HUES64 (cell line): ENCODE results near the gene MTREX. TPM values are rescaled to one million over a fixed set of nuclear protein-coding genes. Genes with fewer than 3 reads are reported as not detected.

ENCODE experiments used
- H3K27ac ChIP-seq: 2 replicates; pipeline ENCODE4 v1.7.0; 2013; ENCODE audit warnings: low read depth, low read length, inconsistent platforms
- H3K27me3 ChIP-seq: 2 replicates; pipeline ENCODE4 v1.6.1; 2013; ENCODE audit warnings: mild to moderate bottlenecking, low read length; ENCODE audit not compliant: insufficient read depth
- H3K36me3 ChIP-seq: 2 replicates; pipeline ENCODE4 v1.6.1; 2013; ENCODE audit warnings: mild to moderate bottlenecking, low read length; ENCODE audit not compliant: insufficient read depth
- H3K4me1 ChIP-seq: 2 replicates; pipeline ENCODE4 v1.6.1; 2013; ENCODE audit warnings: mild to moderate bottlenecking, low read length, moderate library complexity; ENCODE audit not compliant: insufficient read depth
- H3K4me3 ChIP-seq: 2 replicates; pipeline ENCODE4 v1.5.1; 2013; ENCODE audit warnings: mild to moderate bottlenecking, low read length, moderate library complexity
- H3K9ac ChIP-seq: 2 replicates; pipeline ENCODE4 v1.6.1; 2013; ENCODE audit warnings: mild to moderate bottlenecking, low read depth, low read length
- H3K9me3 ChIP-seq: 2 replicates; pipeline ENCODE4 v1.6.1; 2013; ENCODE audit warnings: low read depth, low read length; ENCODE audit not compliant: insufficient read depth
- WGBS: fragments of 150-250, 120-280 bp; methylation state at CpG from one replicate; pipeline ENCODE4 v1.1.7; 2013; ENCODE audit warnings: missing lambda C conversion rate; 5-methylcytosine and 5-hydroxymethylcytosine counted together
- polyA plus RNA-seq, 2 experiments: library from polyadenylated mRNA; stranded (reverse); fragments of 50-300 nt; gene quantifications; one replicate each; pipeline ENCODE4 v1.2.3, GENCODE V29; 2013

MTREX gene
- 65.4 TPM for polyA plus RNA-seq (2013, experiment 1 of 2)
- 80.0 TPM for polyA plus RNA-seq (2013, experiment 2 of 2)

DNA sequence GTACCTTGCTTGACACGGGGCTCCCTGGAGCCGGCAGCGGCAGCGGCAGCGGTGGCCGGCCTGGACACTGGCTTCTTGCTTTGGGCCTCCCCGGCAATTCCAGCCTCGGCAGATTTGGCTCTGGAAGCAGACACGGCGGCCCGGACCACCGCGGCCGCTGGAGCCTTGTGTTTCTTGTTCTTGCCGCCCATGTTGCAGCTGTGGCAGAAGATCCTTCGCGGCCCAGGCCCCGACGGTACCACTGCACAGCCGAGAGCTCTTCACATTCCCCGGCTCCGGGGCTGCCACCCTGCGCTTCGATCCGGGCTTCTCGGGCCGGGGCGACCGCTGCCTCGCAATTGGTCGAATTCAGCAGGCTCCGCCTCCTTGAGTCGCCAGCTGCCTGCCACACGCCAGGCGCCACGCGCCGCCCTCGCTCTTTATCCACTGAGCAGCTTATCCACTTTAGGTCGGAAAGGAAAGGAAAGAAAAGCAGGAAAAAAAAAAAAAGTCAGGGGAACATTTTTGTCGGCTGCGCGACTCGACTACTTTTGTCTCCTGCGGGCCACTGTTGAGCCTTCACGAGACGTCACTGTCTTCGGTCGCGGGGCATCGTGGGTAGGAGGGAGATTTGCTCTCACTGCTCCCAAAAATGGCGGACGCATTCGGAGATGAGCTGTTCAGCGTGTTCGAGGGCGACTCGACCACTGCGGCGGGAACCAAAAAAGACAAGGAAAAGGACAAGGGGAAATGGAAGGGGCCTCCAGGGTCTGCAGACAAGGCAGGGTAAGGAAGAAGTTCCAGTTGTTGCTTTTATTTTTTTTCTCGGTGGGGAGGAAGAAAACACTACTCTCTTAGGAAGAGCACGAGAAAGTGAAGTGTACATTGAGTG is at the start of gene MTREX, which contains the start of gene DHX29:
Gene MTREX (plus strand): TSS at position 607 of the 871 bp plus-strand sequence. CDS start 25 bp downstream, at position 632.
Gene DHX29 (minus strand): TSS at position 312 of the 871 bp plus-strand sequence. CDS start 121 bp downstream, at position 191.
- Histone ChIP-seq H3K9ac (peak within 1 kb of the TSS; percentile 96), H3K36me3 (peaks cover 18% of the 10 kb centered on the region), H3K27ac (peak within 1 kb of the TSS; percentile 91), H3K27me3 (no peaks in the 10 kb centered on the region), H3K4me1 (peaks cover 17% of the 10 kb centered on the region), H3K9me3 (no peaks in the 10 kb centered on the region), H3K4me3 (peak within 1 kb of the TSS; percentile 86)
- WGBS, result under 1% methylated on average over 62 of the region's 62 CpGs

GRCh38 chr5:55258339-55258738 is 49.5 kb upstream of the MTREX start:
- H3K4me1 ChIP-seq, result 0 out of 2 replicates have a peak, but pooled peaks cover 9% of the 10 kb centered on the region
- H3K27ac ChIP-seq, result no peak overlapping the region
- WGBS, result 97% methylated on average over 3 of the region's 3 CpGs
- no peak overlapping the region for H3K9ac ChIP-seq
- no peaks in the 10 kb centered on the region for H3K27me3 ChIP-seq
- H3K4me3 ChIP-seq, result no peak overlapping the region
- no peaks in the 10 kb centered on the region for H3K9me3 ChIP-seq
- peaks cover 78% of the 10 kb centered on the region for H3K36me3 ChIP-seq

DNA sequence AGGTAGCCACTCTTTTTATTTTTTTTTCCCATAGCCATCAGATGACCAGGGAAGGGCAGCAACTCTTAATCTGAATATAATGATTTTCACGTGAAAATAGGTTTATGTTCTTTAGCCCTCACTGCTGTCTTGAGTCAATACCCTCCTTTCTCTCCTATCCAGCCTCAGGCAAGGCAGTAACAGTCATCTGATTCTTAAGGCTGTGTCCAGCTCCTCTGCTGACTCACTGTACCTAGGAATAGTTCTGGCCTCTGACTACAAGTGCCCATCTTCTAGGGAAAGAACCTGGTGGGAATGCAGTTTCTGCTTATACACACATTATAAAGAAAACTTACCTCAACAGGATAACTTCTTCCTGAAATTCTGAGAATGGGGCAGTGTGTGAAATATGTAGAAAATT is 31.0 kb upstream of the MTREX start:
- Histone ChIP-seq H3K36me3 (peaks cover 82% of the 10 kb centered on the region), H3K4me3 (no peak overlapping the region), H3K9me3 (no peaks in the 10 kb centered on the region), H3K27me3 (no peaks in the 10 kb centered on the region), H3K9ac (no peak overlapping the region), H3K27ac (no peak overlapping the region), H3K4me1 (no peaks in the 10 kb centered on the region)
- 94% methylated on average over 1 of the region's 1 CpG for WGBS

DNA sequence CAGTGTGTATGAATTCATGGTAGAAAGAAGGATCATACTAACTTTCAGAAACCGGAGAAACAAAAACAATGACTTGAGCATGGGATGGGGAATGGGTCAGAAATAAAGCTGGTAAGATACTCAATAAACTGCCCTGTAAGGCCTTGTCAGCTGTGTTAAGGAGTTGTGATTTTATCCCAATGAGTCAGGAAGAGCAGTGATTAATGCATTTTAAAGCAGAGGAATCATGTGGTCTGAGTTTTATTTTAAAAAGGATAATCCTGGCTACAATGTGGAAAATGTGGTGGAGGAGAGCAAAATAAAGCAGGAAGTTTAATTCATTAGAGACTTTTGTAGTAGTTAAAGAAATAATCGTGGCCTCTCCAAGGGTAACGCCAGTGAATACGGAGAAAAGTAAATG is 29.0 kb upstream of the MTREX start:
- Histone ChIP-seq H3K9ac (no peak overlapping the region), H3K4me1 (no peaks in the 10 kb centered on the region), H3K9me3 (no peaks in the 10 kb centered on the region), H3K4me3 (no peak overlapping the region), H3K27ac (no peak overlapping the region), H3K36me3 (peaks cover 84% of the 10 kb centered on the region), H3K27me3 (no peaks in the 10 kb centered on the region)
- 96% methylated on average over 4 of the region's 4 CpGs for WGBS

- peaks cover 86% of the 10 kb centered on the region for H3K36me3 ChIP-seq
These were observed 21.3 kb upstream of the MTREX start for GRCh38 chr5:55286411-55286933.

DNA sequence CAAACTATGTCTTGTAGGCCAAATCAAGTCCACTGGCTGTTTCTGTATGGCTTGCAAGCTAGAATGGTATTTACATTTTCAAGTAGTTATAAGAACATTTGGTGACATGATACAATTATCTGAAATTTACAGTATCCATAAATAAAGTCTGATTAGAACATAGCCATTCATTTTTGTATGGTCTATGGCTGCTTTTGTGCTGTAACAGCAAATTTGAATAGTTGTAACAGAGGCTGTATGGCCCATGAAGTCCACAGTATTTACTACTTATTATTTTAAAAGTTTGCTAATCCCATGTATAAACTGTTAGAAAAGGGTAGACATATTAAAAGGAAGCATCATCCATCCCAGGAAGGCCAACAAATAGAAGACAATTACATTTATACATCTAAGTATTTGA is 18.0 kb upstream of the MTREX start:
- Histone ChIP-seq H3K27me3 (no peaks in the 10 kb centered on the region), H3K4me3 (no peak overlapping the region), H3K4me1 (no peaks in the 10 kb centered on the region), H3K9ac (no peak overlapping the region), H3K27ac (no peak overlapping the region), H3K9me3 (no peaks in the 10 kb centered on the region), H3K36me3 (peaks cover 89% of the 10 kb centered on the region)

More at GRCh38 chr5:55286411-55286933, 21.3 kb upstream of the MTREX start:
- Histone ChIP-seq H3K27me3 (no peaks in the 10 kb centered on the region), H3K9me3 (no peaks in the 10 kb centered on the region), H3K9ac (no peak overlapping the region), H3K4me1 (no peaks in the 10 kb centered on the region), H3K4me3 (no peak overlapping the region), H3K27ac (no peak overlapping the region)
- WGBS, result 97% methylated on average over 1 of the region's 1 CpG

DNA sequence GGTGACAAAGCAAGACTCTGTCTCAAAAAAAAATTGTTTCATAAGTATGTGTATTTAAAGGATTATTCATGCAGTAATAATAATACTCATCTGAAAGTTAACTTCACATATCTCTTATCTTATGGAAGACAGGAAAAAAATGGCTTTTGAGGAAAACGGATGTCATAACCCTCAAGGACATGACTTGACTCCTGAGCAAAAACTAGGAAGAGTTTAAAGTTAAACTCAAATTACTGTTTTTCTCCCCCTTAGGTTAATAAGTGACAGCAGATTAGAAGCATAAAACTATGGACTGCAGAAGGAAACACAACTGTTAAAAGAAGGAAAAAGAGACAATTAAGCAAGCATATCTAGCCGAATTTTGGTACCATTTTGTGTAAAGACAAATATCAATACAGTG is 16.8 kb upstream of the MTREX start:
- Histone ChIP-seq H3K9me3 (peaks cover 3% of the 10 kb centered on the region; the same call in 1 of the 2 replicates), H3K36me3 (peaks cover 90% of the 10 kb centered on the region), H3K9ac (no peak overlapping the region), H3K27ac (no peak overlapping the region), H3K27me3 (no peaks in the 10 kb centered on the region), H3K4me3 (no peak overlapping the region), H3K4me1 (no peaks in the 10 kb centered on the region)
- WGBS, result 92% methylated on average over 2 of the region's 2 CpGs

DNA sequence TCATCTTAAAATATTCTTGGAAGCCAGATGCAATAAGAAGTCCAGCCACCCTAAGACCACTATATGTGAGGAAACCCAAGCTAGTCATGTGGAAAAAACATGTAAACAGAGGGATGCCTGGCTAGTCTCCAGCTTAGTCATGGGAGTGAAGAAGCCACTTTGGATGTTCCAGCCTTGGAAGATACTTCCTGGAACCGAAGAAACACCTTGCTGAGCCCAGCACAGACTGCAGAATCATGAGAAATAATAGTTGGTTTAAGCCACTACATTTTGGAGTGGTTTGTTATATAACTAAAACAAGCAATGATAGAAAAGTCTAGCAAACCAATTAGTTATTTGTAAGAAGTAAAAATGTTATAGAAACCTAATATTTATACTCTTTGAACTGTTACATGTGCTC is 12.9 kb upstream of the MTREX start:
- peaks cover 77% of the 10 kb centered on the region for H3K36me3 ChIP-seq
- no peaks in the 10 kb centered on the region for H3K4me1 ChIP-seq
- no peak overlapping the region for H3K4me3 ChIP-seq
- no peak overlapping the region for H3K9ac ChIP-seq
- 91% methylated on average over 1 of the region's 1 CpG for WGBS
- no peak overlapping the region for H3K27ac ChIP-seq
- no peaks in the 10 kb centered on the region for H3K27me3 ChIP-seq
- H3K9me3 ChIP-seq, result peaks cover 3% of the 10 kb centered on the region; the same call in 1 of the 2 replicates

- no peak overlapping the region for H3K9ac ChIP-seq
- 96% methylated on average over 2 of the region's 2 CpGs for WGBS
- no peaks in the 10 kb centered on the region for H3K9me3 ChIP-seq
- peaks cover 32% of the 10 kb centered on the region for H3K36me3 ChIP-seq
- no peaks in the 10 kb centered on the region for H3K27me3 ChIP-seq
- H3K4me1 ChIP-seq, result no peaks in the 10 kb centered on the region; the same call in 1 of the 2 replicates
- H3K27ac ChIP-seq, result no peak overlapping the region
- no peak overlapping the region for H3K4me3 ChIP-seq
These were observed 6.9 kb upstream of the MTREX start for GRCh38 chr5:55300890-55301289.

GRCh38 chr5:55303238-55303690 is 4.5 kb upstream of the MTREX start:
- WGBS, result 94% methylated on average over 4 of the region's 4 CpGs
- Histone ChIP-seq H3K4me1 (peaks cover 6% of the 10 kb centered on the region; the same call in 1 of the 2 replicates), H3K4me3 (no peak overlapping the region), H3K27me3 (no peaks in the 10 kb centered on the region), H3K27ac (no peak overlapping the region), H3K36me3 (peaks cover 14% of the 10 kb centered on the region), H3K9ac (no peak overlapping the region), H3K9me3 (no peaks in the 10 kb centered on the region)

DNA sequence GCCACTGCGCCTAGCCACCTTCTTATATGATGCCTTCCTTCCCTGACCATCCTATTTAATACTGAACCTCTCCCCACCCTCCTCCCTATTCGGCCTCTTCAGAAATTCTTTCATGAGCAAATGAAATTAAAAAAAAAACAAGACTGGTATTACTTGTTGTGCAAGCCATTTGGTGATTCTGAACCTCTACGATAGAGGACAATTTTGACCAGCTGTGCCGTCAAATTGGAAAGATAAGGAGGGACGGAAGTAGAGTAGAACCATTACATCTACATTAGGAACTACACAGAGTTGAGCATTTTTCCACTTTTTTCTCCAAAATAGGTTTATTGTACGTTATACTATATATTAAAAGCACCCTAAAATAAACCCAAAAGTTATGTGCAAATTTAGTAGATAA is 3.2 kb upstream of the MTREX start:
- Histone ChIP-seq H3K4me3 (no peak overlapping the region), H3K27ac (no peak overlapping the region), H3K9ac (no peak overlapping the region), H3K36me3 (peaks cover 12% of the 10 kb centered on the region), H3K27me3 (no peaks in the 10 kb centered on the region), H3K4me1 (peaks cover 13% of the 10 kb centered on the region), H3K9me3 (no peaks in the 10 kb centered on the region)
- WGBS, result 94% methylated on average over 5 of the region's 6 CpGs
